ENCODE results near the gene ADAT3.

ADAT3 gene

GRCh38 chr19:1938071-1938470, 32.9 kb downstream of the ADAT3 start:
- Histone ChIP-seq H3K36me3 (ENCODE audit: insufficient read depth, low read length) (no peaks in the 10 kb centered on the region), H3K9ac (ENCODE audit: low read depth, low read length) (no peak overlapping the region), H3K4me3 (ENCODE audit: low read depth in 1 of 2, low read length in 2 of 2) (no peak overlapping the region), H3K27me3 (ENCODE audit: insufficient read depth, low read length, poor library complexity) (no peaks in the 10 kb centered on the region), H3K4me2 (ENCODE audit: insufficient read depth, low read length) (no peak overlapping the region), H2AFZ (ENCODE audit: low read depth, low read length) (no peak overlapping the region), H3K9me3 (ENCODE audit: insufficient read depth, low read length, severe bottlenecking) (no peaks in the 10 kb centered on the region), H3K4me1 (ENCODE audit: insufficient read depth, low read length) (peaks cover 22% of the 10 kb centered on the region), H4K20me1 (ENCODE audit: insufficient read depth, low read length) (peaks cover 15% of the 10 kb centered on the region), H3K27ac (ENCODE audit: low read length) (no peak overlapping the region), H3K79me2 (ENCODE audit: insufficient read depth, low read length) (peaks cover 23% of the 10 kb centered on the region)
- no peak for DNase-seq
- no peak for TF ChIP-seq CTCF (IDR thresholded peaks at IDR 0.05; ENCODE audit: borderline replicate concordance, extremely low read depth, low read length, poor library complexity, severe bottlenecking)
- no peak for TF ChIP-seq EZH2 (IDR thresholded peaks at IDR 0.05; ENCODE audit: borderline replicate concordance, low read depth, low read length, severe bottlenecking)
- ATAC-seq (ENCODE audit: insufficient read depth, low read depth): no peak

- Histone ChIP-seq H3K4me1 (ENCODE audit: insufficient read depth, low read length) (peaks cover 37% of the 10 kb centered on the region), H3K4me3 (ENCODE audit: low read depth in 1 of 2, low read length in 2 of 2) (peak within 1 kb of the TSS; percentile 77 to 95), H3K4me2 (ENCODE audit: insufficient read depth, low read length) (peak within 1 kb of the TSS; percentile 94), H4K20me1 (ENCODE audit: insufficient read depth, low read length) (peaks cover 43% of the 10 kb centered on the region), H3K79me2 (ENCODE audit: insufficient read depth, low read length) (peaks cover 55% of the 10 kb centered on the region), H2AFZ (ENCODE audit: low read depth, low read length) (peak within 1 kb of the TSS; percentile 67), H3K27ac (ENCODE audit: low read length) (peak within 1 kb of the TSS; percentile 90), H3K27me3 (ENCODE audit: insufficient read depth, low read length, poor library complexity) (no peaks in the 10 kb centered on the region), H3K9ac (ENCODE audit: low read depth, low read length) (peak within 1 kb of the TSS; percentile 73), H3K36me3 (ENCODE audit: insufficient read depth, low read length) (peaks cover 8% of the 10 kb centered on the region; the same call in 1 of the 2 replicates), H3K9me3 (ENCODE audit: insufficient read depth, low read length, severe bottlenecking) (no peaks in the 10 kb centered on the region)
- no peak for TF ChIP-seq EZH2 (IDR thresholded peaks at IDR 0.05; ENCODE audit: borderline replicate concordance, low read depth, low read length, severe bottlenecking)
- TF ChIP-seq CTCF (IDR thresholded peaks at IDR 0.05; ENCODE audit: borderline replicate concordance, extremely low read depth, low read length, poor library complexity, severe bottlenecking): peak; percentile 46
- ATAC-seq (ENCODE audit: insufficient read depth, low read depth) (peak; percentile 16; the same call in 2 of the 3 replicates), DNase-seq (peak; percentile 19)
These were observed 36.2 kb downstream of the ADAT3 start, which contains the start of gene CSNK1G2 for GRCh38 chr19:1941146-1942077. Gene CSNK1G2, plus strand, starts transcription at chr19:1941172. Its CDS starts 28,601 bp downstream, at chr19:1969773.

GRCh38 chr19:1942078-1942933, 37.1 kb downstream of the ADAT3 start:
- peaks cover 13% of the 10 kb centered on the region for H3K36me3 ChIP-seq (ENCODE audit: insufficient read depth, low read length)
- H3K79me2 ChIP-seq (ENCODE audit: insufficient read depth, low read length): peaks cover 63% of the 10 kb centered on the region
- H3K4me1 ChIP-seq (ENCODE audit: insufficient read depth, low read length): peaks cover 37% of the 10 kb centered on the region
- DNase-seq (peak; percentile 88), ATAC-seq (ENCODE audit: insufficient read depth, low read depth) (peak; percentile 73)
- H3K9me3 ChIP-seq (ENCODE audit: insufficient read depth, low read length, severe bottlenecking): no peaks in the 10 kb centered on the region
- TF ChIP-seq CTCF (IDR thresholded peaks at IDR 0.05; ENCODE audit: borderline replicate concordance, extremely low read depth, low read length, poor library complexity, severe bottlenecking) (peak; percentile 9), EZH2 (IDR thresholded peaks at IDR 0.05; ENCODE audit: borderline replicate concordance, low read depth, low read length, severe bottlenecking) (no peak)
- peak overlapping the region; percentile 73 for H3K9ac ChIP-seq (ENCODE audit: low read depth, low read length)
- H3K27ac ChIP-seq (ENCODE audit: low read length): peak overlapping the region; percentile 90
- H4K20me1 ChIP-seq (ENCODE audit: insufficient read depth, low read length): peaks cover 51% of the 10 kb centered on the region
- H3K4me2 ChIP-seq (ENCODE audit: insufficient read depth, low read length): peak overlapping the region; percentile 94
- H3K27me3 ChIP-seq (ENCODE audit: insufficient read depth, low read length, poor library complexity): no peaks in the 10 kb centered on the region
- H3K4me3 ChIP-seq (ENCODE audit: low read depth in 1 of 2, low read length in 2 of 2): peak overlapping the region; percentile 77 to 95
- 0 out of 2 replicates have a peak overlapping the region, but pooled peaks have one; percentile 50 for H2AFZ ChIP-seq (ENCODE audit: low read depth, low read length)
